Activated CD4-positive, alpha-beta T cell treated with anti-CD3 and anti-CD28 coated beads for 36 hours (primary cell): ENCODE data around the gene AEN. TPM values are rescaled to one million over a fixed set of nuclear protein-coding genes. Genes with fewer than 3 reads are reported as not detected.
A peak's percentile ranks its signal among the peaks of the same experiment; 100 is the strongest.
"Not testable (repeated sequence)": the region's sequence is repeated elsewhere in the genome, so short reads cannot be mapped to it uniquely, and the experiment has no call there.

ENCODE experiments used
- ATAC-seq: fragments of 200-7000 bp; cut with Tn5 transposase; one replicate; pipeline ENCODE4 v1.10.0; 2021; ENCODE audit warnings: mild to moderate bottlenecking, moderate library complexity
- CTCF ChIA-PET: fragments of 350-600 bp; sonication (Branson Sonifier 250); formaldehyde crosslinking; loops from one replicate; lab custom pipeline; 2021; ENCODE audit warnings: antibody characterized with exemption; lab: Charles Lee
- POLR2A ChIA-PET: fragments of 350-600 bp; sonication (Branson Sonifier 250); formaldehyde crosslinking; loops from one replicate; lab custom pipeline; 2021; ENCODE audit warnings: antibody characterized with exemption, inconsistent platforms; lab: Charles Lee
- DNase-seq: peaks from one replicate; pipeline ENCODE4 v3.0.0-alpha.2; 2020
- H3K27ac Mint-ChIP-seq: one replicate; pipeline ENCODE4 v1.8.0; 2021; ENCODE audit warnings: mixed read lengths
- H3K27me3 Mint-ChIP-seq: one replicate; pipeline ENCODE4 v1.8.0; 2021; ENCODE audit warnings: mixed read lengths
- H3K36me3 Mint-ChIP-seq: one replicate; pipeline ENCODE4 v1.8.0; 2021; ENCODE audit warnings: low read depth, mixed read lengths
- H3K4me1 Mint-ChIP-seq: one replicate; pipeline ENCODE4 v1.8.0; 2021; ENCODE audit warnings: mixed read lengths
- H3K4me3 Mint-ChIP-seq: one replicate; pipeline ENCODE4 v1.8.0; 2021; ENCODE audit warnings: mild to moderate bottlenecking, moderate library complexity, mixed read lengths
- H3K9me3 Mint-ChIP-seq: one replicate; pipeline ENCODE4 v1.8.0; 2021; ENCODE audit warnings: low read depth, mixed read lengths
- intact Hi-C, 2 experiments: fragments of 100-400 bp; cut with DNase I in 1 of 2; cut with micrococcal nuclease in 1 of 2; formaldehyde crosslinking; loops; one replicate each; pipeline versions ENCODE4 v1.14.2 to v1.15.1; 2022 to 2024; cut with DNase I, micrococcal nuclease
- total RNA-seq, 2 experiments: library from RNA; stranded (reverse); gene quantifications; one replicate each; pipeline ENCODE4 v1.2.3, GENCODE V29; 2021

AEN gene
- total RNA-seq, 2 experiments from 2014 or later, result 42.8 to 52.9 TPM

DNA sequence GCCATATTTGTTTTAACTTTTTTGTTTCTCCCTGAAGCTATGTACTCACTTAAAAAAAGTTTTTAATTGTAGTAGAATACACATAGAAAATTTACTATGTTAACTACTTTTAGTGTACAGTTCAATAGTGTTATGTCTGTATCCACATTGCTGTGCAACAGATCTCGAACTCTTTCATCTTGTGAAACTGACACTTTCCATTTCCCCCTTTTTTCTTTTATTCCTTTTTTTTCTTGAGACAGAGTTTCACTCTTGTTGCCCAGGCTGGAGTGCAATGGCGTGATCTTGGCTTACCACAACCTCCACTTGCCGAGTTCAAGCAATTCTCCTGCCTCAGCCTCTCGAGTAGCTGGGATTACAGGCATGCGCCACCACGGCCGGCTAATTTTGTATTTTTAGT, 11.7 kb downstream of the AEN start:
- ATAC-seq, DNase-seq, intact Hi-C loops, H3K9me3 Mint-ChIP-seq, H3K27me3 Mint-ChIP-seq, H3K4me3 Mint-ChIP-seq: not testable (repeated sequence)
- ChIA-PET CTCF (interaction anchor here (1.3 to 2.0 kb wide), 2 partner anchors 8 to 26 kb away, joined by 4 to 10 read pairs; no protein-coding TSS in a partner anchor), POLR2A (interaction anchor here (0.6 to 1.4 kb wide), 3 partner anchors 11 to 488 kb away, joined by 4 to 8 read pairs (median 7); partner anchors contain the start of gene ABHD2)
- peaks cover 65% of the 10 kb centered on the region for H3K36me3 Mint-ChIP-seq
- peak overlapping the region; percentile 53 for H3K27ac Mint-ChIP-seq
- peaks cover 92% of the 10 kb centered on the region for H3K4me1 Mint-ChIP-seq

DNA sequence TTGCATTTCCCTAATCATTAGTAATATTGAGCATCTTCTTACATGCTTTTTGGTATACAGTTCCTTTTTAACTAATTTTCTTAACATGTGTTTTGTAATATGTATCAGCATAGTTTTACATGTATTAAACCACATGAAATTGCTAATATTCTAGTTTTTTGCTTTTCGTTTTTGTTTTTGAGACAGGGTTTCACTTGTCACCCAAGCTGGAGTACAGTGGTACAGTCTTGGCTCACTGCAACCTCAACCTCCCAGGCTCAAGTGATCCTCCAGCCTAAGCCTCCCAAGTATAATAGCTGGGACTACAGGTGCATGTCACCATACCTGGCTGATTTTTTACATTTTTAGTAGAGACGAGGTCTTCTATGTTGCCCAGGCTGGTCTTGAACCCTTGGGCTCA, 13.3 kb downstream of the AEN start:
- intact Hi-C loops, result loop anchor here in 1 of 2 experiments (2.0 kb wide), 1 partner anchor 14 kb away; no protein-coding TSS in a partner anchor
- Mint-ChIP-seq H3K4me1 (peaks cover 92% of the 10 kb centered on the region), H3K36me3 (peaks cover 55% of the 10 kb centered on the region), H3K4me3 (no peak overlapping the region), H3K27ac (peak overlapping the region; percentile 68), H3K9me3 (no peaks in the 10 kb centered on the region), H3K27me3 (no peaks in the 10 kb centered on the region)
- no peak for ATAC-seq
- ChIA-PET CTCF (interaction anchor here (0.7 to 2.7 kb wide), 5 partner anchors 10 to 72 kb away, joined by 4 to 25 read pairs (median 5); partner anchors contain the start of gene AEN), POLR2A (interaction anchor here (0.8 to 2.0 kb wide), 3 partner anchors 10 to 1373 kb away, joined by 3 to 11 read pairs (median 4); partner anchors contain the start of gene AEN)
- DNase-seq, result no peak

DNA sequence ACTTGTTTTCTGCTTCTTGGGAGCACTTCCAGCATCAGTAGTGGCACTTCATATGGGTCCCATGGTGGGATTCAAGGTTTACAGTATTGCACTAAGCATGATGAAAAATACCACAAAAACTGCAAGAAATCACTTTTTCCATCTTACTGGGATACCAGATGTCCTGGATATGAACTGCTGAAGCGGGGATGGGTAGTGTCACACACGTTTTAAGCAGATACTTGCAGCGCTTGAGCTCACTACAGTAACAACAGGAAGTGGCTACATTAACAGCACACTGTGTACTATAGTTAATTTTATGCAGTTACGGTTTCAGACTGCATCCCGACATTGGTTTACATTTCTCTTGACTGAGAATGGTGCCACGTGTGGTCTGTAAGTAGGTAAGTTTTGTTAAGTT, 14.2 kb downstream of the AEN start:
- ATAC-seq (peak; percentile 27), DNase-seq (peak; percentile 56)
- no peaks in the 10 kb centered on the region for H3K9me3 Mint-ChIP-seq
- H3K27ac Mint-ChIP-seq, result peak overlapping the region; percentile 98
- no peaks in the 10 kb centered on the region for H3K27me3 Mint-ChIP-seq
- ChIA-PET POLR2A (interaction anchor here (0.6 to 2.0 kb wide), 4 partner anchors 11 to 1959 kb away, joined by 3 to 11 read pairs (median 4); partner anchors contain the start of gene AEN), CTCF (interaction anchor here (0.6 to 2.7 kb wide), 5 partner anchors 11 to 29 kb away, joined by 3 to 25 read pairs (median 5); partner anchors contain the start of gene AEN)
- H3K4me3 Mint-ChIP-seq, result peak overlapping the region; percentile 72
- H3K36me3 Mint-ChIP-seq, result peaks cover 56% of the 10 kb centered on the region
- intact Hi-C loops, result loop anchor here in 1 of 2 experiments (2.0 kb wide), 1 partner anchor 13 kb away; no protein-coding TSS in a partner anchor
- peaks cover 93% of the 10 kb centered on the region for H3K4me1 Mint-ChIP-seq

DNA sequence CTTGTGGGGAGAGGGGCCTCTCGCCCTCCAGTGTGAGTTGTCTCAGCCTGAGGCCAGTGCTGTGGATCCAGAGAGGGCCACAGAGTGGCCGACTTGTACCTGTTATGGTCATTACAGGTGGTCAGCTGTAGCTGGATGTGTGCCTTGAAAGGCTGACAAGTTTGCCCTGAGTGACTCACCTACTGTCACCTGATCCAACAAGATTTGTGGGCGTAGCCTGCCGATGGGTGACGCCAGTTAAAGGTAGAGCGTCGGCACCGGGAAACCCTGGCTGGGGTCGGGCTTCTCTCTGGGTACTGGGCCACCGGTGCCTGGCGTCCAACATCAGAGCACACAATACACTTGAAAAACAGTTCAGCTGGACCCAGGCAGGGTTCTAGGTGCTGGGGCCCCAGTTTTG, 14.9 kb downstream of the AEN start:
- H3K4me1 Mint-ChIP-seq, result peaks cover 91% of the 10 kb centered on the region
- no peaks in the 10 kb centered on the region for H3K27me3 Mint-ChIP-seq
- peak overlapping the region; percentile 72 for H3K4me3 Mint-ChIP-seq
- peaks cover 56% of the 10 kb centered on the region for H3K36me3 Mint-ChIP-seq
- ChIA-PET POLR2A (interaction anchor here (0.6 to 2.0 kb wide), 4 partner anchors 12 to 1958 kb away, joined by 3 to 11 read pairs (median 4); partner anchors contain the start of gene AEN), CTCF (interaction anchor here (0.7 to 2.7 kb wide), 4 partner anchors 11 to 50 kb away, joined by 4 to 25 read pairs (median 8); partner anchors contain the start of gene AEN)
- no peaks in the 10 kb centered on the region for H3K9me3 Mint-ChIP-seq
- ATAC-seq (peak; percentile 10), DNase-seq (peak; percentile 80)
- peak overlapping the region; percentile 98 for H3K27ac Mint-ChIP-seq
- intact Hi-C loops, result no loop called here

DNA sequence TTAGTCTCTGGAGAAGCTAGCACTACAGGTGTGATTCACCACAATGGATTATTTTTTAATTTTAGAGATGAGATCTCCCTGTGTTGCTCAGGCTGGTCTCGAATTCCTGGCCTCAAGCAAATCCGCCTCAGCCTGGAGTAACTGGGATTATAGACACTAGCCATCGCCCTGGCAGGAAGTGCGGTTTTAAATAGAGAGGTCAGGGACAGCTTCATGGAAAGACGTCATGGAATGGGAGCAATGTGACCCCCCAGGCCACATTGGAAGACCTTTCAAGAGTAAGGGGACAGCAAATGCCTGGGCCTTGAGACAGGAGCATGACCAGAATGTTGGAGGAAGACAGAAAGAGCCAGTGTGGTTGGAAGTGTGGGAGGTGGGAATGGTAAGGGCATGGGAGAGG, 15.5 kb downstream of the AEN start:
- Mint-ChIP-seq H3K27me3 (no peaks in the 10 kb centered on the region), H3K4me3 (peak overlapping the region; percentile 72), H3K4me1 (peaks cover 91% of the 10 kb centered on the region), H3K27ac (peak overlapping the region; percentile 98), H3K9me3 (no peaks in the 10 kb centered on the region), H3K36me3 (peaks cover 52% of the 10 kb centered on the region)
- intact Hi-C loops, result no loop called here
- no peak for ATAC-seq
- no peak for DNase-seq
- ChIA-PET CTCF (interaction anchor here (0.7 to 2.7 kb wide), 3 partner anchors 12 to 50 kb away, joined by 4 to 25 read pairs (median 11); partner anchors contain the start of gene AEN), POLR2A (interaction anchor here (0.6 to 2.0 kb wide), 2 partner anchors 15 to 21 kb away, joined by 3 to 11 read pairs; partner anchors contain the start of gene AEN)

DNA sequence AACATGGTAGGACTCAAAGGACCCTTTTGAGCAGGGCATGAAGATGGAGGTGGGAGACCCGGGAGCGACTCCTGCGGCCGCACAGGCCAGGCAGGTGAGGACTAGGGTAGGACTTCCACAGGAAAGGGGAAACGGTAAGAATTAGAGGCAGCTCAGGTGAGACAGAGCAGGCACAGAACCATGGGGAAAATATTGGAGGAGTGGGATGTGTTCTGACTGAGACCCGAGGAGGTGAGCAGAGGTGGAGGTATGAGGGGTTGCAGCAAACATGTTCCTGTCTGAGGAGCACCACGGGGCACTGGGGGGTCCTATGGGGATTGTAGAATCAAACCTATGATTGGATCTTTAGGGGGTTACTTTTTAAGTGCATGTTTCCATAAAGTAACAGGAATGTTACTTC, 16.3 kb downstream of the AEN start:
- CTCF ChIA-PET, result interaction anchor here (1.8 kb wide), 2 partner anchors 13 to 16 kb away, joined by 11 to 13 read pairs; partner anchors contain the start of gene AEN
- ATAC-seq, result no peak

DNA sequence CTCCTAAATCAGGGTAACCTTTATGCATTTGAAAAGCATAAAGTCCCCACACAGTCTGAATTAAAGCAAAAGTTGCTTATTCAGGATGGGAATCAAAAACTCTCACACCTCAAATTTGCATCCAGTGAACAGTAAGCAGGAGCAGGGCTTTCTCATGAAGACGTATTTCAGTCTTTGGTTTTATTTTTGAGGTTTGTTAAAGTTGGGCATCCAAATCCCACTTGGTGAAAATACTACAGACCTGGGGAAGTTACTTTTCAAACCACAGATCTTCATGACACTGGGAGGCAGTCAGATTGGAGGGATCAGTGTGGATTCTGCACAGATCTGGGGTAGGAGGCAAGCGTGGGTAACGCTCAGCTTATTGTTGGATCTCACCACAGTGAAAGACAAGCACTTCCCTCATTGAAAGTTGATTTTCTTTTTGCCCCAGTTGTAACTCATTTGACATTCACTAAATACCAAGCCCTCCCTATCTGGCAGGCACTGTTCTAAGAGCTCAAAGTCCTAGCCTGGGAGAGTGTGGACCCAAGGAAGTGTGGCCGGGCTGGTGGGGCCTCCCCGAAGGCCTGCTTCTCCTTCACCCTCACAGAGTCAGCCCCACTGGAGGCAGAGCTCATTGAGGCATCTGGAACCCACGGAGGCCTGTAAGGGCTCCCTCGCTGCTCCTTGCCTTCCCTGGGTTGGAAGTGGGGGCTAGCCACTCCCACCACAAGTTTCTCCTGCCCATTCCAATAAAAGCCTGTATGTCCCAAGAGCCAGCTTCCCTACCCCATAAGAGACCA, 16.9 kb downstream of the AEN start:
- POLR2A ChIA-PET, result interaction anchor here (0.8 to 2.1 kb wide), 7 partner anchors 10 to 540 kb away, joined by 3 to 21 read pairs (median 5); partner anchors contain the start of genes ABHD2, MRPL46 and MRPS11
- H3K27ac Mint-ChIP-seq, result peak overlapping the region; percentile 98
- peak; percentile 2 for ATAC-seq

More for the DNA sequence above, 16.3 kb downstream of the AEN start:
- Mint-ChIP-seq H3K36me3 (peaks cover 51% of the 10 kb centered on the region), H3K4me1 (peaks cover 88% of the 10 kb centered on the region), H3K27me3 (no peaks in the 10 kb centered on the region), H3K9me3 (no peaks in the 10 kb centered on the region), H3K4me3 (peak overlapping the region; percentile 87), H3K27ac (peak overlapping the region; percentile 98)
- POLR2A ChIA-PET, result interaction anchor here (2.1 kb wide), 1 partner anchor 14 kb away, joined by 21 read pairs; no protein-coding TSS in a partner anchor
- DNase-seq, result no peak
- intact Hi-C loops, result no loop called here

DNA sequence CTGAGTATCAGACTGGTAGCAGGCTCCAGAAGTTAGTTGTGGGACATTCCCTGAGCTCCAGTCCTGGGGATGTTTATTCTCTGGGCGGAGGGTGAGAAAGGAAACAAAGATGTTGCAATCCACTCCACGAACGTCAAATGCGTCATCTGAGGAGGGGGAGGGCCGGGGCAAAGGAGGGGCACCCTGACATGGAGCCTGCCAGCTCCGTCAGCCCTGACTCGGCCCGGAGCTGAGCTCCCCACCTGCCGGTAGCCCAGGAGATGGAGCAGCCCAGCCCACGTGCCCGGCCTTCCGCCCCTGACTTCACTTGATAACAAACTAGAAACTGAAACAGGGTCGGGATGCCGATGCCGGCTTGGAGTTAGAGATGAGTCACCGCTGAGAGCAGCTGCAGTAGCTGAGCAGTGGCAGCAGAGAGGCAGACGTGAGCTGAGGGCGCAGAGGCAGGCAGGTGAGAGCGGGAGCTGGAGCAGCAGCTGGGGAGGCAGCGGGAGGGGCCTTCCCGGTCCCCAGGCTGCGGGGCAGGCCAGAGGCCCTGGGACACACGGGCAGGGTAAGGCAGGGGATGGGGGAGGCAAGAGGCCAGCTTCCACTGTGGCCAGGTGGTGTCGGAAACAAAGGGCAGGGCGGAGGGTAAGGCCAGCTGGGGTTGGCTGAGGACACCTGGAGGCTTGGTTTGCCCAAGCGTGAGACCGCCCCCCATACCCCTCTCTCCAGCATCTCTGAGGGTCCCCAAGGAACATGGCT, 17.7 kb downstream of the AEN start, which contains the start of gene ISG20:
TSS of gene ISG20 (plus strand) at position 391 of the 747 bp plus-strand sequence. CDS start at position 742, 351 bp downstream.
- H3K36me3 Mint-ChIP-seq, result peaks cover 50% of the 10 kb centered on the region
- CTCF ChIA-PET, result interaction anchor here (0.6 to 1.8 kb wide), 12 partner anchors 9 to 507 kb away, joined by 3 to 13 read pairs (median 4); partner anchors contain the start of gene AEN

More for the DNA sequence above, 16.9 kb downstream of the AEN start:
- H3K9me3 Mint-ChIP-seq, result no peaks in the 10 kb centered on the region
- H3K36me3 Mint-ChIP-seq, result peaks cover 50% of the 10 kb centered on the region
- DNase-seq, result no peak
- CTCF ChIA-PET, result interaction anchor here (0.6 to 1.8 kb wide), 12 partner anchors 10 to 508 kb away, joined by 3 to 13 read pairs (median 4); partner anchors contain the start of gene AEN
- peaks cover 87% of the 10 kb centered on the region for H3K4me1 Mint-ChIP-seq
- intact Hi-C loops, result loop anchor here (1.0 kb wide), 4 partner anchors 11 to 92 kb away; partner anchors contain the start of gene DET1 (in 1 of the 2)
- no peaks in the 10 kb centered on the region for H3K27me3 Mint-ChIP-seq
- peak overlapping the region; percentile 87 for H3K4me3 Mint-ChIP-seq

DNA sequence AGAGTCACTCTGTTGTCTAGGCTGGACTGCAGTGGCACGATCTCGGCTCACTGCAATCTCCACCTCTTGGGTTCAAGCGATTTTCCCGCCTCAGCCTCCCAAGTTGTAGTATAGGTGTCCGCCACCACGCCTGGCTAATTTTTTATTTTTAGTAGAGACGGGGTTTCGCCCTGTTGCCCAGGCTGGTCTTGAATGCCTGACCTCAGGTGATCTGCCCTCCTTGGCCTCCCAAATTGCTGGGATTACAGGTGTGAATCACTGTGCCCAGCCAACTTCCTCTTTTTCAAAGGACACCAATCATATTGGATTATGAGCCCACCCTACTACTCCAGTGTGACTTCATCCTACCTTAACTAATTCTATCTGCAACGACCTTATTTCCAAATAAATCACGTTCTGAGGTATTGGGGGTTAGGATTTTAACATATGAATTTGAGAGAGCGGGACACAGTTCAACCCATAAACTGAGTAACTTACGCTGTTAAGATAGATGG, 20.9 kb downstream of the AEN start:
- intact Hi-C loops, result no loop called here
- peaks cover 43% of the 10 kb centered on the region for H3K36me3 Mint-ChIP-seq
- ATAC-seq (no peak), DNase-seq (no peak)
- H3K4me1 Mint-ChIP-seq, result peaks cover 79% of the 10 kb centered on the region
- CTCF ChIA-PET, result interaction anchor here (0.6 kb wide), 1 partner anchor 77 kb away, joined by 5 read pairs; no protein-coding TSS in a partner anchor
- no peak overlapping the region for H3K4me3 Mint-ChIP-seq
- H3K27me3 Mint-ChIP-seq, result no peaks in the 10 kb centered on the region
- POLR2A ChIA-PET, result no interaction called here
- H3K9me3 Mint-ChIP-seq, result no peaks in the 10 kb centered on the region
- peak overlapping the region; percentile 59 for H3K27ac Mint-ChIP-seq

More for the DNA sequence above, 17.7 kb downstream of the AEN start, which contains the start of gene ISG20:
- ATAC-seq (peak; percentile 83), DNase-seq (peak; percentile 98)
- no peaks in the 10 kb centered on the region for H3K27me3 Mint-ChIP-seq
- peak within 1 kb of the TSS; percentile 98 for H3K27ac Mint-ChIP-seq
- H3K4me3 Mint-ChIP-seq, result peak within 1 kb of the TSS; percentile 87
- intact Hi-C loops, result loop anchor here (1.0 kb wide), 4 partner anchors 11 to 92 kb away; partner anchors contain the start of gene DET1 (in 1 of the 2)
- no peaks in the 10 kb centered on the region for H3K9me3 Mint-ChIP-seq
- H3K4me1 Mint-ChIP-seq, result peaks cover 87% of the 10 kb centered on the region
- POLR2A ChIA-PET, result interaction anchor here (0.8 to 2.1 kb wide), 7 partner anchors 11 to 539 kb away, joined by 3 to 21 read pairs (median 5); partner anchors contain the start of genes ABHD2, MRPL46 and MRPS11

DNA sequence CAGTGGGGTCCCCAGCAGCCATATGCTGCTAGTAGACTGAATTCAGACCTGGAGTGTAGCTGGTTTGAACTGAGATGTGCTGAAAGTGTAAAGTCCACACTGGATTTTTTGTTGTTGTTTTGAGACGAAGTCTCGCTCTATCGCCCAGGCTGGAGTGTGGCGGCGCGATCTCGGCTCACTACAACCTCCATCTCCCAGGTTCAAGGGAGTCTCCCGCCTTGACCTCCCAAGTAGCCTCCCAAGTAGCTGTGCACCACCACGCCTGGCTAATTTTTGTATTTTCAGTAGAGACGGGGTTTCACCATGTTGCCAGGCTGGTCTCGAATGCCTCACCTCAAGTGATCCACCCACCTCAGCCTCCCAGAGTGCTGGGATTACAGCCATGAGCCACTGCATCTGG, 21.4 kb downstream of the AEN start:
- DNase-seq, result peak; percentile 4
- CTCF ChIA-PET, result interaction anchor here (0.5 kb wide), 1 partner anchor 356 kb away, joined by 3 read pairs; no protein-coding TSS in a partner anchor
- peaks cover 78% of the 10 kb centered on the region for H3K4me1 Mint-ChIP-seq
- H3K27me3 Mint-ChIP-seq, H3K9me3 Mint-ChIP-seq, H3K4me3 Mint-ChIP-seq, ATAC-seq, POLR2A ChIA-PET, intact Hi-C loops: not testable (repeated sequence)
- H3K27ac Mint-ChIP-seq, result peak overlapping the region; percentile 59
- H3K36me3 Mint-ChIP-seq, result peaks cover 43% of the 10 kb centered on the region
